Fibroblast of peridontal ligament (primary cell): ENCODE results near the gene SH2B2.
"Not testable (repeated sequence)": the region's sequence is repeated elsewhere in the genome, so short reads cannot be mapped to it uniquely, and the experiment has no call there.

Experiments
- DNase-seq: peaks from one replicate; pipeline ENCODE4 v3.0.0-alpha.2; 2010; ENCODE audit errors: extremely low read depth

SH2B2 gene

DNA sequence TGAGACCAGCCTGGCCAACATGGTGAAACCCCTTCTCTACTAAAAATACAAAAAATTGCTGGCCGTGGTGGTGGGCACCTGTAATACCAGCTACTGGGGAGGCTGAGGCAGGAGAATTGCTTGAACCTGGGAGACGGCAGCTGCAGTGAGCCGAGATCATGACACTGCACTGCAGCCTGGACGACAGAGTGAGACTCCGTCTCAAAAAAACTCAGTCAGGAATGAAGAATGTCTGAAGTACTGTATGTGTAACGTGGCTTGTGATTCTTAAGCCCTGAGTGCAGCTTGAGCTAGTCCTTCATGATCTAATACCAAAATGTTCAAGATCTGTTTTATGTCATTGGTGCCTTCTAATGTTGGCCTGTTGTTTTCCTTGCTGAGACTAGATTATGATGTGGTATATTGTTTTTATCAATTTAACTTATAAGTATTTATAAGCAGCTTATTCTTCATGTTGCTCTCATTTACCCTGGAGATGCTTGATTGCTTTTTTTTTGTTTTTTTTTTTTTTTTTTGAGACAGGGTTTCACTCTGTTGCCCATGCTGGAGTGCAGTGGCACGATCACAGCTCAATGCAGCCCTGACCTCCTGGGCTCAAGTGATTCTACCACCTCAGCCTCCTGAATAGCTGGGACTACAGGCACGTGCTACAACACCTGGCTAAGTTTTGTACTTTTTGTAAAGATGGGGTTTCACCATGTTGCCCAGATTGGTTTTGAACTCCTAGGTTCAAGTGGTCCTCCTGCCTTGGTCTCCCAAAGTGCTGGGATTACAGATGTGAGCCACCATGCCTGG, 44.2 kb downstream of the SH2B2 start:
- not testable (repeated sequence) for DNase-seq

DNA sequence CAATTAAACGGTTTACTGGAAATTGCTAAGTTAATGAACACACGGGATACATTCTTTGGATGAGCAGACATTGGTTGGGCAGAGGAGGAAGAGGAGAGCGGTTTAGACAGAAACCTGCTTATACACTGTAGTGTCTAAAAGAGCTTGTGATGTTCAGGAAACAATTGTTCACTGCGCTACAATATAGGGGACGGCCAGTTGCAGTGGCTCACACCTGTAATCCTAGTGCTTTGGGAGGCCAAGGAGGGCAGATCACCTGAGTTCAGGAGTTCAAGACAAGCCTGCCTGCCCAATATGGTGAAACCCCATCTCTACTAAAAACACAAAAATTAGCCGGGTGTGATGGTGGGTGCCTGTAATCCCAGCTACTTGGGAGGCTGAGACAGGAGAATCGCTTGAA, 48.9 kb downstream of the SH2B2 start:
- not testable (repeated sequence) for DNase-seq

DNA sequence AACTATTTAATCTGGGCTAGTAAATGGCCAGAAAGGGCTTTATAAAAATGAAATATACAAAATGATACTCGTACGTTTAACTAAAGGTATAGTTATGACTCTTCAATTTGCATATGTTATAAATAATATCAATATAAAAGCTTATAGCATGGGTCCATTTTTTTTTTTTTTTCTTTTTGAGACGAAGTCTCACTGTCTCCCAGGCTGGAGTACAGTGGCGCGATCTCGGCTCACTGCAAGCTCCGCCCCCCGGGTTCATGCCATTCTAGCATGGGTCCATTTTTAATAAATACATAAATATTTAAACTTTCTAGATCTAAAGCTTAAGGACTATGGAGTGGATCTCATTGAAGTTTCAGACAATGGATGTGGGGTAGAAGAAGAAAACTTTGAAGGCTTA, 50.3 kb downstream of the SH2B2 start:
- DNase-seq = not testable (repeated sequence)

DNA sequence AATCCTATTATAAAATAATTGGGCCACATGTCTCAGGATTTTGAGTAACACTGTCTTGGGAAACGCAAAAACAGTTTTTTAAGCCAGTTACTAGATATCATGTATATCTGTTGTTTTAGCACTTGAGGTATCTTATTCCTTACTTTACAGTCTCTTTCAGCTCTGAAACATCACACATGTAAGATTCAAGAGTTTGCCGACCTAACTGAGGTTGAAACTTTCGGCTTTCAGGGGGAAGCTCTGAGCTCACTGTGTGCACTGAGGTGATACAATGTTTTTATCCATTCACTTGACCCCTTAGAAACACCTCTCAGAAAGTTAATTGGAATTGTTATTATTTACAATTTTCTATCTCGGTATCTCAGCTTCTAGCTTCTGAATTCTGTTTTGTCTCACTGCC, 50.8 kb downstream of the SH2B2 start:
- not testable (repeated sequence) for DNase-seq

DNA sequence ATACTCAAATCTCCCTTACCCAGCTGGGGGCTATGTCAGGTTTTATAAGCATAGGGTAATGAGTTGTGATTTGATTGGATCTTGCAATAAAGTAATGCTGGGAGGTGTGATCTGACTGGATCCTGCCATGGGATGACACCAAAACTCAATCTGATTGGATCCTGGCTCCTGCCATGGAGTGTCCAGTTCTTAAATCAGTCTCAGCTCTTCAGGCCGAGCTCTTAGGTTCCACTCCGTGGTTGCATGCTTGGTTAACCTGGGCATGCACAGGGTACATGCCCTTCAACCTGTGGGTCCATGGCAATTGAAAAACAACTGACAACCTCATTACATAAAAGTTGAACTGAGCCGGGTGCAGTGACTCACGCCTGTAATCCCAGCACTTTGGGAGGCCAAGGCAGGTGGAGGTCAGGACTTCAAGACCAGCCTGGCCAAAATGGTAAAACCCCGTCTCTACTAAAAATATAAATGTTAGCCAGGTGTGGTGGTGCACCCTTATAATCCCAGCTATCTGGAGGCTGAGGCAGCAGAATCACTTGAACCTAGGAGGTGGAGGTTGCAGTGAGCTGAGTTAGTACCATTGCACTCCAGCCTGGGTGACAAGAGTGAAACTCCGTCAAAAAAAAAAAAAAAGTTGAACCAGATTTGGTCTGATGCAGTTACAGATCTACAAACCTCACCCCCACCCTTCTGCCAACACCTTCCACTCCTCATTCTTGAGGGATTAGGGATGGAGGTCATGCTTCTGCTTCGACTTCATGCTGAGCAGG, 54.1 kb downstream of the SH2B2 start:
- DNase-seq = not testable (repeated sequence)

DNA sequence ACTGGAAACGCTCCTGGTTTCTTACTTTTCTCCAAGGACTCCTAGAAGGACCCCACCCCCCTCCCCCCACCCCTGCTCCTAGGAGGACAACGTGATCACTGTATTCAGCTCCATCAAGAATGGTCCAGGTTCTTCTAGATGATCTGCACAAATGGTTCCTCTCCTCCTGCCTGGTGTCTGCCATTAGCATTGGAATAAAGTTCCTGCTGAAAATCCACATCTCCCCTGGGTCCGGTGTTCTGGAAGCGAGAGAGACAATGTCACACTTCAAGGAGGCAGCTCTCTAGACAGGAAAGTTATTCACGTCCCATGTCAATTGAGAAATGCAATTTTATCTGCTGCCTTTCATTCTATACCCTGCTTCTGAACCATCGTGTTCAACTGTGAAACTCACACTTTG, 60.3 kb downstream of the SH2B2 start:
- DNase-seq = not testable (repeated sequence)

DNA sequence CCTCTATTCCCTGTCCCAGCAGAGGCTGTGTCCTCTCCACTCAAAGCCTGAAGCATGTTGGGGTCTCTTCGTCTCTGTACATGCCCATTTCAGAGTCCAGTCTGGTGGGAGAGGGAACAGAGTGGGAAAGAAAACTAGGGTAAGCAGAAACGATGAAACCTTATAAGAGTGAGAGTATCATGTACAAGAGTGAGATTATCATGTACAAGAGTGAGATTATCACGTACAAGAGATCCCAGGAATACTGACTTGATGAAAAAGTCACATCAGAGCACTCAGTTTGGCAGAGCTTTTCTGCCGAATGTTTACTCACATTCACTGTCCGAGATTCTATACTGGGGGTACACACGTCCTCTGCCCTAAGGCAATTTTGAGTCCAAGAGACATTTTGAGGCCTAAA, 69.7 kb downstream of the SH2B2 start, which contains the start of gene SPDYE6:
Gene SPDYE6, minus strand, starts transcription at position 101 of the 400 bp plus-strand sequence. CDS start 421 bp downstream, outside the sequence.
- DNase-seq = not testable (repeated sequence)

DNA sequence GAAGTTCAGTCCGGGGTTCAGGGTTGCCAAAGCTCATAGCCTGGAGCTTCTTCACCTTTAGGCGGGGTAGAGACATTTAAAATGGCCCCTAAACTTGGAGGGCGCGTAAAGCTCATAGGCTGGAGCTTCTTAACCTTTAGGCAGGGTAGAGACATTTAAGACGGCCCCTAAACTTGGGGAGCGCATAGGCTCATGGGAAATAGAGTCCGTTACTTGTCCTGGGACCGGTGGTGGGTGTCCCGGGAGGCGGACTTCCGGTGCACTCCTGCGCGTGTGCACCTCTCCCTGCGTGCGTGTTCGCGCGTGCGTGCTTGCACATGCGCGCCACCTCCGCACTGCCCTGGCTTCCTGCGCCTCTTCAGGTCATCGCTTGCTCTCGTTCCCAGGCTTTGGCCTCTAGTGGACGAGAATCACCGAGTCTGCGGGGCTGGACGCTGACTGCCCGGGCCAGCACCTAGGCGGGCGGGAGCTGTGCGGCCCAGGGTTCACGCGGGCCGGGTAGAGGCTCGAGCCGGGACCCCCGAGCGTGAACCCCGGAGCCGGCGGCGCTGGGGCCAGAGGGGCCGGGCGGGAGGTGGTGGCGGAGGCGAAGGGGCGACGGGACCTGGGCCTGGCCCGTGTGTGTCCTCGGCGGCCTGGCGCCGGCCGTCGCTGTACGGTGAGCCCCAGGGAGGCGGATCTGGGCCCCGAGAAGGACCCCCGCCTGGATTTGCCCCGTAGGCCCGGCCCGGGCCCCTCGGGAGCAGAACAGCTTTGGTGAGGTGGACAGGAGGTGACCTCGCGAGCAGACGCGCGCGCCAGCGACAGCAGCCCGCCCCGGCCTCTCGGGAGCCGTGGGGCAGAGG, 77.1 kb downstream of the SH2B2 start:
- peak; percentile 98 for DNase-seq

DNA sequence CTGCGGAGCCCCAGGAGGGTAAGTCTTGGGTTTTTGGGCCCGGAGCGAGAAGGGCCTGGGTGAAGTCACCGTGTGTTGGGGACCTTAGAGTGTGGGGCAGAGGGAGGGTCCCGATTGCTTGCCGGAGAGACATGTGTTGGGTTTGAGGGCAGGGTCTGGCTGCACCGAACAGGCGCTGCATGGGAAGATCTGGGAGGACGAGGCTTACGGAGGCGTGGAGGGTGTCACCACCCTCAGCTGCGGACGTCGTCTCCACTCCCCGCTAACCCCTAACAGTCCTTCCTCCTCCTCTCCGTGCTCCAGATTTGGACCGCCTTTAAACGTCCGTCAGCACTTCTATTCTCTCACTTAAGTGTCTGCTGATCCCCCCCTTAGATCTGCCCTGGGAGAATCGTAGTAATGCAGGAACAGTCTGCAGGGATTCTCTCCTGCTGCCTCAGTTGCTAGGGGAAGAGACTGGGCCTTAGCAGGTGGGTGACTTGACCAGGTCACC, 77.8 kb downstream of the SH2B2 start:
- not testable (repeated sequence) for DNase-seq

DNA sequence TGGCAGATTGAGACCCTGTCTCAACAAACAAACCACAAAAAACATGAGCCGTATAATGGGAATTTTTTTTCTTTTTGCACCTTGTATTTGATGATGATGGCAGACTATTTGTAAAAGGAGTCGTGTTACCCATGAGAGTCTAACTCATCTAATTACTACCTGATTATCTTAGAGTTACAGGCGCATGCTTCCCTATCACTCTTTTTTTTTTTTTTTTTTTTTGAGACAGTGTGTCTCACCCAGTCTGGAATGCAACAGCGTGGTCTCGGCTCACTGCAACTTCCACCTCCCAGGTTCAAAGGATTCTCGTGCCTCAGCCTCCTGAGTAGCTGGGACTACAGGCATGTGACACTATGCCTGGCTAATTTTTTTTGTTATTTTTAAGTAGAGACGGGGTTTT, 78.7 kb downstream of the SH2B2 start:
- not testable (repeated sequence) for DNase-seq

DNA sequence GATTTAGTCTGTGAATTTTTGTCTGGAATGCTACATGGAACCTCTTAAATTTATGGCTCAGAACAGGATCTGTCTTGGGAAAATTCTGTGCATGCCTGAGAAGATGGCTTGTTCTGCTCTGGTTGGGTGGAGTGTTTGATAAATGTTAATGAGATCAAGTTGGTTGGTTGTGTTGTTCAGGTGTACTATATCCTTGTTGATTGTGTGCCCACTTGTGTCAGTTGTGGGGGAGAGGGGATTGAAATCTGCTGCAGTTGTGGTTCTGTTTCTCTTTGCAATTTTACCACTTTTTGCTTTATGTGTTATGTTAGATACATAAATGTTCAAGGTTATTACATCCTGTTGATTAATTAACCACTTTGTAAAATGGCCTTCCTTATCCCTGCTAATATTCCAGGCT, 83.4 kb downstream of the SH2B2 start:
- DNase-seq = not testable (repeated sequence)
